OCI-LY3 (cell line): ENCODE measurements around the gene DUSP21.

Source experiments
- EZH2phosphoT487 ChIP-seq: fragments of 200-600 bp; shearing (Covaris generic); IDR thresholded peaks from 2 replicates; pipeline ENCODE4 v1.6.1; 2018; ENCODE audit warnings: antibody characterized with exemption, mixed run types, low read depth
- TF ChIP-seq, protein P1 (sequence below): fragments of 200-600, 300-600 bp; sonication (generic); IDR thresholded peaks from 2 replicates; pipeline ENCODE4 v1.5.1; 2014; ENCODE audit warnings: antibody characterized with exemption, low read length, low read depth

DNA sequence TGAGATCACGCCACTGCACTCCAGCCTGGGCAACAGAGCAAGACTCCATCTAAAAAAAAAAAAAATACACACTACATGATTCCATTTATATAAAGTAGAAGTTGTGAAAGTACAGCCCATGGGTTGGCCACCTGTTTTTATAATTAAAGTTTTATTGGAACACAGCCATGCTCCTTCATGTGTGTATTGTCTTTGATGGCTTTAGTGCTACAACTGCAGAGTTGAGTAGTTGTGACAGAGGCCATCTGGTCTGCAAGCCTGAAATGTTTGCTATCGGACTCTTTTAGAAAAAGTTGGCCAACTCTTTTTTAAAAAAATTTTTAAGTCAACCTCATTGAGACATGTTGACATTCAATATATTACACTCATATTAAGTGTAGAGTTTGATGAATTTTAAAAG is 41.2 kb upstream of the DUSP21 start:
- TF ChIP-seq, protein P1, sequence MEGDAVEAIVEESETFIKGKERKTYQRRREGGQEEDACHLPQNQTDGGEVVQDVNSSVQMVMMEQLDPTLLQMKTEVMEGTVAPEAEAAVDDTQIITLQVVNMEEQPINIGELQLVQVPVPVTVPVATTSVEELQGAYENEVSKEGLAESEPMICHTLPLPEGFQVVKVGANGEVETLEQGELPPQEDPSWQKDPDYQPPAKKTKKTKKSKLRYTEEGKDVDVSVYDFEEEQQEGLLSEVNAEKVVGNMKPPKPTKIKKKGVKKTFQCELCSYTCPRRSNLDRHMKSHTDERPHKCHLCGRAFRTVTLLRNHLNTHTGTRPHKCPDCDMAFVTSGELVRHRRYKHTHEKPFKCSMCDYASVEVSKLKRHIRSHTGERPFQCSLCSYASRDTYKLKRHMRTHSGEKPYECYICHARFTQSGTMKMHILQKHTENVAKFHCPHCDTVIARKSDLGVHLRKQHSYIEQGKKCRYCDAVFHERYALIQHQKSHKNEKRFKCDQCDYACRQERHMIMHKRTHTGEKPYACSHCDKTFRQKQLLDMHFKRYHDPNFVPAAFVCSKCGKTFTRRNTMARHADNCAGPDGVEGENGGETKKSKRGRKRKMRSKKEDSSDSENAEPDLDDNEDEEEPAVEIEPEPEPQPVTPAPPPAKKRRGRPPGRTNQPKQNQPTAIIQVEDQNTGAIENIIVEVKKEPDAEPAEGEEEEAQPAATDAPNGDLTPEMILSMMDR = no peak
- TF ChIP-seq EZH2phosphoT487 = no peak
